ENCODE data around the gene PIK3R2.

- TF ChIP-seq, protein P1, sequence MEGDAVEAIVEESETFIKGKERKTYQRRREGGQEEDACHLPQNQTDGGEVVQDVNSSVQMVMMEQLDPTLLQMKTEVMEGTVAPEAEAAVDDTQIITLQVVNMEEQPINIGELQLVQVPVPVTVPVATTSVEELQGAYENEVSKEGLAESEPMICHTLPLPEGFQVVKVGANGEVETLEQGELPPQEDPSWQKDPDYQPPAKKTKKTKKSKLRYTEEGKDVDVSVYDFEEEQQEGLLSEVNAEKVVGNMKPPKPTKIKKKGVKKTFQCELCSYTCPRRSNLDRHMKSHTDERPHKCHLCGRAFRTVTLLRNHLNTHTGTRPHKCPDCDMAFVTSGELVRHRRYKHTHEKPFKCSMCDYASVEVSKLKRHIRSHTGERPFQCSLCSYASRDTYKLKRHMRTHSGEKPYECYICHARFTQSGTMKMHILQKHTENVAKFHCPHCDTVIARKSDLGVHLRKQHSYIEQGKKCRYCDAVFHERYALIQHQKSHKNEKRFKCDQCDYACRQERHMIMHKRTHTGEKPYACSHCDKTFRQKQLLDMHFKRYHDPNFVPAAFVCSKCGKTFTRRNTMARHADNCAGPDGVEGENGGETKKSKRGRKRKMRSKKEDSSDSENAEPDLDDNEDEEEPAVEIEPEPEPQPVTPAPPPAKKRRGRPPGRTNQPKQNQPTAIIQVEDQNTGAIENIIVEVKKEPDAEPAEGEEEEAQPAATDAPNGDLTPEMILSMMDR (IDR thresholded peaks at IDR 0.05), result no peak
- no peak for TF ChIP-seq POLR2A (IDR thresholded peaks at IDR 0.05)
These were observed 37.3 kb downstream of the PIK3R2 start for GRCh38 chr19:18190278-18190677.

Data from sigmoid colon (tissue), 3 donors.